ENCODE data around the gene NUCB2.
A peak's percentile ranks its signal among the peaks of the same experiment; 100 is the strongest.

The NUCB2 gene

DNA sequence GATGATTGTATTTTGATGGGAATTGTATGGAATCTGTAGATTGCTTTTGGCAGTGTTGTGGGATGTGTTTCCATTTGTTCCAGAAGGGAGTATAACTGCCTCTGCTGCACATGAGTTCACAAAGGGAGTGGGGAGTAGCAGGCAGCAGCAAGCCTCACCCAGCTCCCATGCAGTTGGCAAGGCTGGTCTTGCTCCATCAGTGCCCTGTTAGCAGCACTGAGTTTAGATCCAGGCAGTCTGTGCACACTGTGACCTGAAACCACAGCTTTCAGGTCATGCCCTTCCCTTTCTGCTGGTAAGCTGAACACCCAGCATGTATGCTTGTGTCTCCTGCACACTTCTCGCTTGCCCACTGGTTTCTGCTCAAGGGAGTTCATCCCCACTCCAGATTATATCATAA lies 3.7 kb upstream of the NUCB2 start:
- no peak for DNase-seq

DNA sequence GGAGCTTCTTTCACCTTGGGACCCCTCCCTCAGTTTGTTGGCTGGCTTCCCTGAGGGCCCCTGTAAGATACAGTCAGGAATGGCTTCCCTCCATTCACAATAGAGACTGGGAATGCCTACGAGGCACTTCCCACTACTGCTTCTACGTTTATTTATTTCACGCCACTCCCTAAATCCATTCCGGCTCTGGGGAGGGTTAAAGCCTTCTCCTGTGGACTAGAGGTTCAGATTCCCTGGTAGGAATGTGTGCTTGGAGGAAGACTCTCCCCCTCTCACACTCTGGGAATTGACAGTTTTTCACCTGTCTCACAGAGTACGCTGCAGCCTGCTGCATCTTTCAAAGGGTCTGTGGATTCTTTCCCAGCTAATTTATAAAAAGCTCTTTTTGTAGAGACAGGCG lies 3.3 kb upstream of the NUCB2 start:
- no peak for DNase-seq

DNA sequence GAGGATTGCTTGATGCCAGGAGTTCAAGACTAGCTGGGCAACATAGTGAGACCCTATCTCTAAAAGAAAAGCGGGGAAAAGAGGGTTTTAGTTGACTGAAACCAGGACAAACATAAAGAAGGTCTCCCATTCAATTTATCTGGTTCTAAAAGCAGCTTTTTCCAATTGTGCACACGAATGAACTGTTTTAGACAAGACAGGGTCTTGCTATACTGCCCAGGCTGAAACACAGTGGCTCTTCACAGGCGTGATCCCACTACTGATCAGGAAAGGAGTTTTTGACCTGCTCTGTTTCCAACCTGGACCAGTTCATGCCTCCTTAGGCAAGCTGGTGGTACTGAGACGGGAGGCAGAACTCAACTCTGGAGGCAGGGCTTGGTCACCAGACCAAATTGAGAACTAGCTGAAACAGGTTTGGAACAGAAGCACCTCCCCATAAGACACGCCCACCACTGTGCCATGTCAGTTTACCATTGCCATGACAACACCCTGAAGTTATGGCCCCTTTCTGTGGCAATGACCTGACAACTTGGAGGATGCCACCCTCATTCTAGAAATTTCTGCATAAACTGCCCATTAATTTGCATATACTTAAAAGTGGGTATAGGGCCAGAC lies 2.8 kb upstream of the NUCB2 start:
- DNase-seq: peak; percentile 54

GRCh38 chr11:17275400-17276235 lies 921 bp upstream of the NUCB2 start:
- DNase-seq: no peak

GRCh38 chr11:17277024-17277584 lies 565 bp downstream of the NUCB2 start:
- DNase-seq: no peak

DNA sequence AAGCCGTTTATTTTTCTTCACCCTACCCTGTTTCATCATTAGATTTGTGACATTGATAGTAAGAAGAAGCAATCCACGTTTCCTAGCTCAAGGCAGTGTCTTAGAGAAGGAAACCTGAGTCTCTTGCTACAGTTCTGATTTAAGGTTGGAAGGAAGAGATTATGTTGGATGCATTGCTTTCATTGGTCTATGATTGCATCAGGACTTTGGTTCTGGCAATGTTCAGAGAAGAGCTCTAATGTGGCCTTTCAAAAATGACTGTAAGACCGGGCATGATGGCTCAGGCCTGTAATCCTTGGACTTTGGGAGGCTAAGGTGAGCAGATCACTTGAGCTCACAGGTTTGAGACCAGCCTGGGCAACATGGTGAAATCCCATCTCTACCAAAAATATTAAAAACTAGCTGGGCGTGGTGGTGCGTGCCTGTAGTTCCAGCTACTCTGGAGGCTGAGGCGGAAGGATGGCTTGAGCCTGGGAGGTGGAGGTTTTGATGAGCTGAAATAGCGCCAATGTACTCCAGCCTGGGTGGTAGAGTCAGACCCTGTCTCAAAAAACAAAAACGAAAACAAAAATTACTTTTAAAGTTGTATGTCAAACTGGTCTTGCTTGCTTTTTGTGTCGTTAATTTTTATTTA lies 4.1 kb downstream of the NUCB2 start:
- DNase-seq: no peak

- DNase-seq: no peak
These were observed 9.8 kb downstream of the NUCB2 start for GRCh38 chr11:17286332-17286731.

DNA sequence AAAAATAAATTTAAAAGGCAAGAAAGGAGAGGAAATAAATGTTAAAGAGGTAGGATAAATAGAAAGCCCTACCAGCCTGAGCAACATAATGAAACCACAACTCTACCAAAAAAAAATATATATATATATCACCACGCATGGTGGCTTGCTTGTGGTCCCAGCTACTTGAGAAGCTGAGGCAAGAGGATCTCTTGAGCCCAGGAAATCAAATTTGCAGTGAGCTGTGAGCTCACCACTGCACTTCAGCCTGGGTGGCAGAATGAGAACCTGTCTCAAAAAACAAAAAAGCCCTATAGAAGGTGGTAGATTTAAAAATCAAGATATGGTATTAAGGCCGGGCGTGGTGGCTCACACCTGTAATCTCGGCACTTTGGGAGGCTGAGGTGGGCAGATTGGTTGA lies 10.5 kb downstream of the NUCB2 start:
- no peak for DNase-seq

- DNase-seq: no peak
These were observed 15.2 kb downstream of the NUCB2 start for GRCh38 chr11:17291710-17292109.

- DNase-seq: no peak
These were observed 16.8 kb downstream of the NUCB2 start for GRCh38 chr11:17293311-17293710.

DNA sequence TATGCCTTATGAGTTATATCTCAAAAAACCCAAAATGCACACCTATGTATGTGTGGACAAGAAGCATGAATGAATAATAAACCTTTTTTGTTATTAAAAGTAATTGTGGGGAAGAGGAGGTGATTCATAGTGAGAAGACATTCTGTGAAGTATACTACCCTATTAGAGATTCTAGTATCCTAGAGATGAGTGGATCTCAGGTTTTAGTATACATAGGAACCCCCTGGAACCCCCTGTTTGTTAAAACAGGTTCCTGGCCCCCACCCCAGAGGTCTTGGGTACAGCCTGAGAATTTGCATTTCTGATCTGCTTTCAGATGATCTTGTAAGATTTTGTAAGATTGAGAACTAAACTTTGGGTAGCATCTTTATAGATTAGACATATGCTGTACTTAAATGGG lies 17.5 kb downstream of the NUCB2 start:
- DNase-seq: no peak

DNA sequence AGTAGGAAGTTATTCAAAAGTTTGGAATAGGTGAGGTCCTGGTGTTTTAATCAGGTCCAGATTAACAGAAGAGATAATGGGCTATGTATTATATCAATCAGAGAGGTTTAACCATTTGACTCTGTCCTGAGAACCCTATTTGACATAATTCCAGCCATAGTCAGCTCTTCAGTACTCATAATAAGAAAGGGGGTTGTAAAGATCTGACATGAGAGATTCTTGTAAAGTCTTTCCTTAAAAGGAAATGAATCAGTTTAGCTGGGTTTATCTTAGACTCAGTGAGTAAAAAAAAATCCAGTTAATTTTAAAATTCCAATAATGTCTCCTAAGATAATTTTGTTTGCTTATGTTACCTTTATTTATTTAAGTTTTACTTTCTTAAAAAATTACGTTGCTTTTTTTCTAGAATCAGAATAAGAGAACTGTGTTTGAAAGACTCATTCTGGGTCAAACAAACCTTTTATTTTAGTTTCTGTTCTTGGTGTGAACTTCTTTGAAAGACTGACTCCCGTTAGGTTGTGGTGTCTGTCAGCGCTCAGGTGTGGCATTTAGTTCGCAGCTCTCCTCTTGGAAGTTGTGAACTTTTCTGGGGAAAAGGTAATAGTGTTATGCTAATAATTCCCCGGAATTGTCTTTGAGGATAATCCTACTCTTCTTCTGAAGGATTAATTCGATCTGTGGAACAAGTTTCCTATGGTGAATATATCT lies 20.5 kb downstream of the NUCB2 start:
- DNase-seq: no peak

DNA sequence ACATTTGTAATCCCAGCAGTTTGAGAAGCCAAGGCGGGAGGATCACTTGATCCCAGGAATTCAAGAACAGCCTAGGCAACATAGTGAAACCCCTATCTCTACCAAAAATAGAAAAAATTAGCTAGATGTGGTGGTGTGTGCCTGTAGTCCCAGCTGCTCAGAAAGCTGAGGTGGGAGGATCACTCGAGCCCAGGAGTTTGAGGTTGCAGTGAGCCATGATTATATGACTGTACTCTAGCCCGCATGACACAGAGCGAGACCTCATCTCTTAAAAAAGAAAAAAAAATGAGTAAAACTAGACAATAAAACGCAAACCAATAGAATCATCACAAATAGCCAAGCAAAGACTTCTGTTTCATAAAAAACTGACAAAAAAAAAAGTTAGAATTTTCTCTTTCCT lies 21.8 kb downstream of the NUCB2 start:
- DNase-seq: no peak

DNA sequence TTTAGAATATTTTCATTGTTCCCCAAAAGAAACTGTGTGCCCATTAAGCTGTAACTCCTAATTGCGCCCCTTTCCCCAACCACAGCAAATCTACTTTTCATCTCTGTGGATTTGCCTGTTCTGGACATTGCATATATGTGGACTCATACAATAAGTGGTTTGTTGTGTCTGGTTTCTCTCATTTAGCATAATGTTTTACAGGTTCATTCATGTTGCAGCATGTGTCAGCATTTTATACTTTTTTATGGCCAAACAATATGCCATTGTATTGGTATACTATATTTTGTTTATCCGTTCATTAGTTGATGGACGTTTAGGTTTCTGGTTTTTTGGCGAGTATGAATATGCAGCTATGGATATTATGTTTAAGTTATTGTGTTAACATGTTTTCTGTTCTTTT lies 23.8 kb downstream of the NUCB2 start:
- DNase-seq: no peak

GRCh38 chr11:17313349-17314231 lies 37.1 kb downstream of the NUCB2 start:
- no peak for DNase-seq

DNA sequence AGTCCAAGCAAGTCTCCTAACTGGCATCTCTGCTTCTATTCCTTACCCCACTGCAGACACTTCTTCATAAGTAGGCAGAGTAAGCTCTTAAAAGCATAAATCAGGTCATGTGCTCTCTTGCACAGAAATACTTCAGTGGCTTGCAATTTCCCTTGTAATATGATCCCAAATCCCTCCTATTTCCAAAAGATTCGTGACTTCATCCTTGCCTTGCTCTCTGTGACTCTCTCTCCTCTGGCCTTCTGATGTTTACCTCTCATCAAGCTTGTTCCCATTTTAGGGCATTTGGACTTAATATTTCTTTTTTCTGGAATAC lies 37.7 kb downstream of the NUCB2 start:
- no peak for DNase-seq

DNA sequence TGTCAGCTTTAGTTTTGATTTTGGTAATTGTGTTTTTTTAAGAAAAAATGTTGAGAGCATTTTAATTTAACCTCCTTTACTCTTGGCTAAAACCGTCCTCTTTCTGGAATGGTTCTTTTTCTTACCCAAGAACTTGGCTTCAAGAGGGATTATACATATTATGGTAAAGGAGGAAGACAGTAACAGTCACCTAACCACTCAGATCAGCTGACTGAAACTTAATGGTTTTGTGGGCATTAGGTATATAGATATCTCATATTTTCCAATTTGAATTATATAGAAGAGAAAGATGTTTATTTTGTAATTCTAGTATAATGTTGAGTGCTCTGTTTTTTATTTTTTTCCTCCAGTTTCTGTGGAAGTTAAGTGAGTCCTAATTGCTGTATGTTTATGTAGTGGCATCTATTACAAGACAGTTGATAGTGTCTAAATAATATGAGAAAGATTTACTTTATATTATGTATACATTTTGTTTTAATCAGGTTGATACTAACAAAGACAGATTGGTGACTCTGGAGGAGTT lies 38.4 kb downstream of the NUCB2 start:
- DNase-seq: no peak

GRCh38 chr11:17328871-17329494 lies 52.4 kb downstream of the NUCB2 start:
- no peak for DNase-seq

GRCh38 chr11:17331669-17332068 lies 55.1 kb downstream of the NUCB2 start:
- DNase-seq: no peak

DNA sequence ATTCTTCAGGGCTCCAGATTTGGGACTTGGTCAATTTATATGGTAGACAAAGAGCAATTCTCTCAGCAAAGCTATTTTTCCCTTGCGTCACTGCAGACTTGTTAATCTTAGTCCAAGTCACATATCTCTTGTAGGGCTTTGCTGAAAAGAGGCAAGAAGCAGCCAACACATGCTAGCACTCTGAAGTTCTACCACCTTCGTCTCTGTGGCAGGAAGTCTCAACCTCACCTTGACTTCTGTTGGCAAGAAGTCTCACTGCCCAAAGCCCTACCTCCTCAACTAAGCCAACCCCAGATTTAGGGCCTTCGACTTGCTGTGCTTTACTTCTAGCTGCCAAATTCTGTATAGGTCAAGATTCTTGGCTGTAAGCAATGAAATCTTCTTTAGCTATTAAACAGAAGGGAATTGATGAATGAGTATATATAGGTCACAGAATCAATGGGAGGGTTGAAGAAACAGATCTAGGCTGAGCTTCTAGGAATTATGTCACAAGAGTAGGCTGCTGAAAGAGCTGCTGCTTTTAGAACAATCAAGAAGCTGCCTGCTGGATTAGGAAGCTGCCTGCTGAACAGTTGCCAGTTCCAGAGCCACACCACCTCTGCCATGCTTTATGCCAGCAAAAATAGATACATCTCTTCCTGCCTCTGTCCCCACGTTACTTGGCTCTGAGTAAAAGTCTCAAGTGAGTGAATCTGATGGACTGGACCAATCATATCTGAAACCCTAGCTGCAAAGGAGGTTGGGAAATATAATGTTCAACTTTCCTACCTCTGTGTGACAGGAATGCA lies 57.5 kb downstream of the NUCB2 start:
- no peak for DNase-seq

DNA sequence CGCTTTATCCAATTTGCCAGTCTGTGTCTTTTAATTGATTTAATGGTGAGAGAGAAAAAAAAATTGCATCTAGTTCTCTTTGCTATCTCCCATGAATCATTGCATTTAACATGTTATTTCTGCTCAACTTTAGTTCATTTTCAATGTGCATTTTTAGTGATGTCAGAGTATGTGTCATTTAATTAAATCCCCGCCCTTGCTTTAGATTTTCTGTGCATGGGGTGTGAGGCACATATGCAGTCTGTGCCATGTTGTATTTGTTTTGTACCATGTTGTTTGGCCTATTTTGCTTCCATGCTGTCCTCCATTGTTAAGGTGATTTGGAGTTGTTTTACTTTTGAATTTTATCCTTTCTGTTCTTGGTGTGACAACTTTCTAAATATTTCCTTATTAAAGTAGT lies 66.7 kb downstream of the NUCB2 start:
- no peak for DNase-seq

Measured in CD4-positive, alpha-beta T cell treated with Interleukin-15 for 1 hour (primary cell).